ENCODE results near the gene OR5T1. TPM values are rescaled to one million over a fixed set of nuclear protein-coding genes. Genes with fewer than 3 reads are reported as not detected.

Gene OR5T1
- not detected in 2 replicates for total RNA-seq (2016; rRNA removed; fragmentation: Illumina TruSeq; extraction: Trizol)
- total RNA-seq (2016; cell fraction: cytosol; rRNA removed; fragmentation: Illumina TruSeq; extraction: Trizol; ENCODE audit: low read depth) = not detected in 2 replicates
- not detected in 2 replicates for total RNA-seq (2016; cell fraction: insoluble cytoplasmic fraction; rRNA removed; fragmentation: Illumina TruSeq; extraction: Trizol)
- total RNA-seq (2016; cell fraction: membrane; rRNA removed; fragmentation: Illumina TruSeq; extraction: Trizol) = not detected in 2 replicates
- not detected in 2 replicates for total RNA-seq (2016; cell fraction: nucleus; rRNA removed; fragmentation: Illumina TruSeq; extraction: Trizol)
- not detected in 2 replicates for polyA plus RNA-seq (2011; rRNA removed)
- not detected in 2 replicates for polyA plus RNA-seq (2011; cell fraction: cytosol; rRNA removed)
- polyA plus RNA-seq (2011; cell fraction: nucleus; rRNA removed) = not detected in 2 replicates
- polyA plus RNA-seq (2012) = not detected in 2 replicates
- not detected in 2 replicates for polyA plus RNA-seq (2016; cell fraction: cytosol; fragmentation: Illumina TruSeq; extraction: Trizol; ENCODE audit: low read depth)
- not detected in 2 replicates for polyA plus RNA-seq (2016; cell fraction: insoluble cytoplasmic fraction; fragmentation: Illumina TruSeq; extraction: Trizol; ENCODE audit: low read depth)
- polyA plus RNA-seq (2016; cell fraction: membrane; fragmentation: Illumina TruSeq; extraction: Trizol; ENCODE audit: low read depth) = not detected in 2 replicates
- polyA plus RNA-seq (2016; cell fraction: nucleus; fragmentation: Illumina TruSeq; extraction: Trizol; ENCODE audit: insufficient read depth, low read depth) = not detected in 2 replicates
- not detected in 2 replicates for polyA minus RNA-seq (2011; rRNA and poly(A)+ RNA removed; ENCODE audit: low replicate concordance)
- polyA minus RNA-seq (2011; cell fraction: cytosol; rRNA and poly(A)+ RNA removed) = not detected in 2 replicates
- polyA minus RNA-seq (2011; cell fraction: nucleus; rRNA and poly(A)+ RNA removed) = not detected in 2 replicates
- not detected for Bru-seq, nascent RNA
- not detected for BruChase-seq, experiment 1, labeled RNA remaining after a 6-hour chase
- BruChase-seq, experiment 2, labeled RNA remaining after a 2-hour chase = not detected
- long read RNA-seq, experiment 1 = 0 reads
- long read RNA-seq, experiment 2 = 0 reads

GRCh38 chr11:56273854-56274253 lies at the start of gene OR5T1:
Gene OR5T1, plus strand, starts transcription at chr11:56274154. Its CDS starts 1,485 bp downstream, at chr11:56275639.
- no peak for FAIRE-seq

More at GRCh38 chr11:56273854-56274253, at the start of gene OR5T1:
- BruUV-seq (replicated peaks) = no TSS peak
- Histone ChIP-seq H3K27ac (ENCODE audit: extremely low read length, insufficient read depth, low read length) (no peak within 1 kb of the TSS), H2AFZ (ENCODE audit: low read length) (no peak within 1 kb of the TSS), H3K4me2 (ENCODE audit: low read depth, low read length) (no peak within 1 kb of the TSS), H3K36me3 (replicated peaks in 1 of 2; ENCODE audit: control insufficient read depth in 1 of 2, insufficient read depth in 2 of 2, low read length in 2 of 2) (no peaks in the 10 kb centered on the region), H3K27me3 (ENCODE audit: control insufficient read depth in 1 of 2, insufficient read depth in 2 of 2, low read length in 2 of 2) (no peaks in the 10 kb centered on the region), H3K9ac (ENCODE audit: insufficient read depth, low read depth, low read length) (no peak within 1 kb of the TSS), H3K9me3 (ENCODE audit: low read length) (peaks cover 53% of the 10 kb centered on the region), H3K79me2 (ENCODE audit: insufficient read depth, low read length) (no peaks in the 10 kb centered on the region), H3K4me1 (ENCODE audit: insufficient read depth, low read length) (no peaks in the 10 kb centered on the region), H3K4me3 (replicated peaks in 1 of 3; ENCODE audit: insufficient read depth in 1 of 3, low read depth in 2 of 3, low read length in 3 of 3) (no peak within 1 kb of the TSS), H4K20me1 (ENCODE audit: insufficient read depth, low read length) (no peaks in the 10 kb centered on the region)
- CTCF ChIA-PET (ENCODE audit: low intra/inter-chr PET ratio, low total read pairs) = no interaction called here
- POLR2A ChIA-PET = no interaction called here
- ATAC-seq (no peak), DNase-seq (ENCODE audit: low spot score) (no peak)
- in situ Hi-C loops (cut with HindIII; ENCODE audit: extremely low pct_ligation_motif_present, low pct_unique_long_range_greater_than_20kb) = no loop called here
- TF ChIP-seq MTF2 (CRISPR knock-in tag; IDR thresholded peaks at IDR 0.05; ENCODE audit: borderline replicate concordance) = no peak
- TF ChIP-seq SMAD9 (CRISPR knock-in tag; IDR thresholded peaks at IDR 0.05) = no peak
- TF ChIP-seq ZNF496 (CRISPR knock-in tag; IDR thresholded peaks at IDR 0.05; ENCODE audit: insufficient replicate concordance) = no peak
- no peak for TF ChIP-seq NR1H2 (CRISPR knock-in tag; IDR thresholded peaks at IDR 0.05; ENCODE audit: borderline replicate concordance, low read depth)
- TF ChIP-seq, protein P1, sequence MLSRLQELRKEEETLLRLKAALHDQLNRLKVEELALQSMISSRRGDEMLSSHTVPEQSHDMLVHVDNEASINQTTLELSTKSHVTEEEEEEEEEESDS (CRISPR knock-in tag; IDR thresholded peaks at IDR 0.05; ENCODE audit: borderline replicate concordance) = no peak
- no peak for TF ChIP-seq KDM5B (CRISPR knock-in tag; IDR thresholded peaks at IDR 0.05; ENCODE audit: borderline replicate concordance)
- TF ChIP-seq NFKB2 (CRISPR knock-in tag; IDR thresholded peaks at IDR 0.05; ENCODE audit: borderline replicate concordance) = no peak
- TF ChIP-seq ZNF7 (CRISPR knock-in tag; IDR thresholded peaks at IDR 0.05) = no peak
- TF ChIP-seq ZBTB26 (CRISPR knock-in tag; IDR thresholded peaks at IDR 0.05; ENCODE audit: borderline replicate concordance) = no peak
- no peak for TF ChIP-seq ZNF678 (CRISPR knock-in tag; IDR thresholded peaks at IDR 0.05)
- intact Hi-C loops (cut with micrococcal nuclease; ENCODE audit: unreplicated experiment) = no loop called here
